OCI-LY3 (cell line): ENCODE results near the gene WDR38.

Experiments
- H2AFZ ChIP-seq: fragments of 200-600, 300-600 bp; shearing (Covaris generic); 2 replicates; pipeline ENCODE4 v1.6.0; 2014; ENCODE audit warnings: antibody characterized with exemption, low read depth, low read length
- H3K27ac ChIP-seq: fragments of 200-600, 300-600 bp; sonication (generic); 2 replicates; pipeline ENCODE4 v1.5.1; 2014; ENCODE audit warnings: mild to moderate bottlenecking, low read length, moderate library complexity, mixed read lengths
- H3K27me3 ChIP-seq: fragments of 200-600, 300-600 bp; sonication (generic); 2 replicates; pipeline ENCODE4 v1.6.1; 2014; ENCODE audit warnings: low read depth, low read length, mixed read lengths
- H3K36me3 ChIP-seq: fragments of 200-600, 300-600 bp; sonication (generic); replicated peaks from 2 replicates; pipeline ENCODE3; 2014; ENCODE audit warnings: low read depth, low read length, mixed read lengths
- H3K4me1 ChIP-seq: fragments of 300-600, 200-600 bp; sonication (generic); 2 replicates; pipeline ENCODE4 v1.6.1; 2014; ENCODE audit warnings: low read length, mixed read lengths
- H3K4me2 ChIP-seq: fragments of 200-600, 300-600 bp; sonication (generic); 2 replicates; pipeline ENCODE4 v1.6.1; 2014; ENCODE audit warnings: low read length, mixed read lengths
- H3K4me3 ChIP-seq: fragments of 300-600, 200-600 bp; sonication (generic); 2 replicates; pipeline ENCODE4 v1.5.1; 2014; ENCODE audit warnings: antibody characterized with exemption, mild to moderate bottlenecking, low read length, moderate library complexity
- H3K79me2 ChIP-seq: fragments of 300-600, 200-600 bp; shearing (Covaris generic); 2 replicates; pipeline ENCODE4 v1.6.1; 2014; ENCODE audit warnings: mild to moderate bottlenecking, low read length, mixed read lengths
- H3K9ac ChIP-seq: fragments of 300-600, 200-600 bp; shearing (Covaris generic); 2 replicates; pipeline ENCODE4 v1.6.0; 2014; ENCODE audit warnings: mild to moderate bottlenecking, low read length, moderate library complexity
- H3K9me3 ChIP-seq: fragments of 200-600, 300-600 bp; shearing (Covaris generic); 2 replicates; pipeline ENCODE4 v1.6.1; 2014; ENCODE audit warnings: low read length, mixed read lengths; ENCODE audit not compliant: insufficient read depth
- H4K20me1 ChIP-seq: fragments of 200-600, 300-600 bp; sonication (generic); 2 replicates; pipeline ENCODE4 v1.6.1; 2016; ENCODE audit warnings: low read length, mixed read lengths; ENCODE audit not compliant: insufficient read depth
- EZH2phosphoT487 ChIP-seq: fragments of 200-600 bp; shearing (Covaris generic); IDR thresholded peaks from 2 replicates; pipeline ENCODE4 v1.6.1; 2018; ENCODE audit warnings: antibody characterized with exemption, mixed run types, low read depth
- TF ChIP-seq, protein P1 (sequence below): fragments of 200-600, 300-600 bp; sonication (generic); IDR thresholded peaks from 2 replicates; pipeline ENCODE4 v1.5.1; 2014; ENCODE audit warnings: antibody characterized with exemption, low read length, low read depth

WDR38 gene

DNA sequence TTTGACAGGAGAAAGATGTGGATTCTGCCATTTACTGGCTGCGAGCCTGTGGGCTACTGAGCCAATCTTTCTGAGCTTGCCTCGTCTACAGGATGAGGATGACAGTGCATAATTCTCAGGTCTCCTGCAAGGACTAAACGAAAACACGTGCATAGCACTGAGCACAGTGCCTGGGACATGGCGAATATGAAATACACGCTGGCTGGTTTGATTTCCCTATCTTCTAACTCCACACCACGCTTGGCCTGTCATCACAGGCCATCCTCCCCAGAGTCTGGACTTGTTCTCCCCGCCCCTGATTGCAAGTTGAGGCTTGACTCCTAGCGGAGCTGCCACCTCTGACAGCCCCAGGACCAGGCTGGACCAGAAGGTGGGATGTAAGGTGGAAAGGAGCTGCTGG is 46.6 kb downstream of the WDR38 start:
- Histone ChIP-seq H3K4me1 (no peaks in the 10 kb centered on the region), H3K36me3 (no peaks in the 10 kb centered on the region), H3K27me3 (no peaks in the 10 kb centered on the region), H3K4me2 (no peak overlapping the region), H3K27ac (no peak overlapping the region), H3K9me3 (no peaks in the 10 kb centered on the region), H3K4me3 (no peak overlapping the region), H4K20me1 (no peaks in the 10 kb centered on the region), H3K79me2 (no peaks in the 10 kb centered on the region), H2AFZ (no peak overlapping the region), H3K9ac (no peak overlapping the region)
- TF ChIP-seq EZH2phosphoT487 = no peak
- TF ChIP-seq, protein P1, sequence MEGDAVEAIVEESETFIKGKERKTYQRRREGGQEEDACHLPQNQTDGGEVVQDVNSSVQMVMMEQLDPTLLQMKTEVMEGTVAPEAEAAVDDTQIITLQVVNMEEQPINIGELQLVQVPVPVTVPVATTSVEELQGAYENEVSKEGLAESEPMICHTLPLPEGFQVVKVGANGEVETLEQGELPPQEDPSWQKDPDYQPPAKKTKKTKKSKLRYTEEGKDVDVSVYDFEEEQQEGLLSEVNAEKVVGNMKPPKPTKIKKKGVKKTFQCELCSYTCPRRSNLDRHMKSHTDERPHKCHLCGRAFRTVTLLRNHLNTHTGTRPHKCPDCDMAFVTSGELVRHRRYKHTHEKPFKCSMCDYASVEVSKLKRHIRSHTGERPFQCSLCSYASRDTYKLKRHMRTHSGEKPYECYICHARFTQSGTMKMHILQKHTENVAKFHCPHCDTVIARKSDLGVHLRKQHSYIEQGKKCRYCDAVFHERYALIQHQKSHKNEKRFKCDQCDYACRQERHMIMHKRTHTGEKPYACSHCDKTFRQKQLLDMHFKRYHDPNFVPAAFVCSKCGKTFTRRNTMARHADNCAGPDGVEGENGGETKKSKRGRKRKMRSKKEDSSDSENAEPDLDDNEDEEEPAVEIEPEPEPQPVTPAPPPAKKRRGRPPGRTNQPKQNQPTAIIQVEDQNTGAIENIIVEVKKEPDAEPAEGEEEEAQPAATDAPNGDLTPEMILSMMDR = no peak

DNA sequence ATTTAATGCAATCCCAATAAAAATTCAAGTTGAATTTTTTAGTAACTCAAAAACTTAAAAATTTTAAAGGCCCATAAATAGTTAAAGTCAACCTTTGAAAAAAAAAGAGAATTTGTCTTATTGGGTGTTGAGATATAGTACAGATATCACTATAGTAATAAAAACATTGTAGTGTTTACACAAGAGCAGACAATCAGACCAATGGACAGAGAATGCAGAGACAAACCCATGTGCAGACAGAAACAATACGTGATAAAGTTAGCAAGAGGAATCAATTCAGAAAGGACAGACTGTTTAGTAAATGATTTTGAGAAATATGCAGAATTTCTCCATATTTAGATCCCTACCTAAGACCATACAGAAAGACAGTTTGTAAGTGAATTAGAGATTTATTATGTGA is 53.7 kb downstream of the WDR38 start:
- H4K20me1 ChIP-seq = no peaks in the 10 kb centered on the region
- no peak overlapping the region for H2AFZ ChIP-seq
- H3K27me3 ChIP-seq = no peaks in the 10 kb centered on the region
- H3K27ac ChIP-seq = no peak overlapping the region
- H3K36me3 ChIP-seq = peaks cover 4% of the 10 kb centered on the region
- no peak overlapping the region for H3K9ac ChIP-seq
- H3K4me3 ChIP-seq = no peak overlapping the region
- no peak for TF ChIP-seq EZH2phosphoT487
- TF ChIP-seq, protein P1 = no peak
- H3K4me1 ChIP-seq = no peaks in the 10 kb centered on the region
- H3K79me2 ChIP-seq = no peaks in the 10 kb centered on the region
- H3K4me2 ChIP-seq = no peak overlapping the region
- no peaks in the 10 kb centered on the region for H3K9me3 ChIP-seq
